Activated CD4-positive, CD25-positive, alpha-beta regulatory T cell treated with anti-CD3 and anti-CD28 coated beads, Interleukin-2, amount 50 U/mL, for 24 hours (primary cell): ENCODE measurements around the gene LIPH.
A peak's percentile ranks its signal among the peaks of the same experiment; 100 is the strongest.

ENCODE experiments used
- ATAC-seq, 2 donors: fragments of 150-1000 bp; cut with Tn5 transposase; one replicate each; pipeline ENCODE4 v1.10.0; 2021; ENCODE audit warnings: mild to moderate bottlenecking in 1 of 2, moderate library complexity in 1 of 2

LIPH gene

GRCh38 chr3:185539934-185540333, 12.5 kb downstream of the LIPH start:
- ATAC-seq: no peak

GRCh38 chr3:185537369-185537970, 14.9 kb downstream of the LIPH start:
- peak; percentile 91 for ATAC-seq

GRCh38 chr3:185534511-185534910, 17.9 kb downstream of the LIPH start:
- no peak for ATAC-seq

GRCh38 chr3:185532901-185533300, 19.5 kb downstream of the LIPH start:
- ATAC-seq: no peak

GRCh38 chr3:185530856-185531255, 21.5 kb downstream of the LIPH start:
- no peak for ATAC-seq

- no peak for ATAC-seq
Measured at GRCh38 chr3:185528532-185528931, 23.9 kb downstream of the LIPH start.

GRCh38 chr3:185527364-185527763, 25.0 kb downstream of the LIPH start:
- no peak for ATAC-seq

- no peak for ATAC-seq
Measured at GRCh38 chr3:185526349-185526951, 25.9 kb downstream of the LIPH start.

GRCh38 chr3:185521349-185522138, 30.8 kb downstream of the LIPH start:
- no peak for ATAC-seq

- no peak for ATAC-seq
Measured at GRCh38 chr3:185519021-185519420, 33.4 kb downstream of the LIPH start.

- ATAC-seq: no peak
Measured at GRCh38 chr3:185517387-185518130, 34.8 kb downstream of the LIPH start.

GRCh38 chr3:185511711-185512110, 40.7 kb downstream of the LIPH start:
- no peak for ATAC-seq

GRCh38 chr3:185508335-185508991, 43.9 kb downstream of the LIPH start:
- ATAC-seq: no peak

GRCh38 chr3:185507883-185508282, 44.5 kb downstream of the LIPH start:
- no peak for ATAC-seq

- ATAC-seq: no peak
Measured at GRCh38 chr3:185504636-185505035, 47.8 kb downstream of the LIPH start.

GRCh38 chr3:185503521-185503920, 48.9 kb downstream of the LIPH start:
- ATAC-seq: no peak

- no peak for ATAC-seq
Measured at GRCh38 chr3:185502987-185503386, 49.4 kb downstream of the LIPH start.

- peak; percentile 97 to 98 for ATAC-seq
Measured at GRCh38 chr3:185498503-185499396, 53.6 kb downstream of the LIPH start, which contains the start of gene TMEM41A. Gene TMEM41A, minus strand, starts transcription at chr3:185499035. Its CDS starts 74 bp downstream, at chr3:185498961.

- ATAC-seq: no peak
Measured at GRCh38 chr3:185490241-185490640, 62.1 kb downstream of the LIPH start.

- ATAC-seq: no peak
Measured at GRCh38 chr3:185489462-185489861, 62.9 kb downstream of the LIPH start.

- no peak for ATAC-seq
Measured at GRCh38 chr3:185488465-185488864, 63.9 kb downstream of the LIPH start.

- no peak for ATAC-seq
Measured at GRCh38 chr3:185486394-185486793, 66.0 kb downstream of the LIPH start.
